Adrenal gland (tissue), 12 donors: Measurements from ENCODE around the gene RCOR3. TPM values are rescaled to one million over a fixed set of nuclear protein-coding genes. Genes with fewer than 3 reads are reported as not detected.

Experiments
- DNase-seq, 7 donors: peaks; one replicate each; pipeline ENCODE4 v3.0.0-alpha.2; 2019 to 2020
- H3K27ac ChIP-seq, 5 donors: fragments of 200-600 bp; sonication (generic) in 4 of 5; 1 replicate in 3 of 5; 2 replicates in 2 of 5; pipeline versions ENCODE4 v1.5.1 to v1.8.0; 2016 to 2020; ENCODE audit warnings: mild to moderate bottlenecking in 1 of 5
- H3K27me3 ChIP-seq: fragments of 200-600 bp; 2 replicates; pipeline ENCODE4 v1.8.0; 2021
- H3K36me3 ChIP-seq, 2 donors: fragments of 200-600 bp; replicated peaks in 1 of 2; 1 replicate in 1 of 2; 2 replicates in 1 of 2; pipeline versions ENCODE4 v1.5.1 to v1.8.0; 2018 to 2022
- H3K4me1 ChIP-seq, 2 donors: fragments of 200-600 bp; replicated peaks in 1 of 2; 1 replicate in 1 of 2; 2 replicates in 1 of 2; pipeline versions ENCODE4 v1.5.1 to v1.8.0; 2018 to 2021
- H3K4me3 ChIP-seq, 4 donors: fragments of 200-600 bp; sonication (generic) in 3 of 4; one replicate each; pipeline ENCODE4 v1.5.1; 2016 to 2018
- H3K9me3 ChIP-seq, 3 donors: fragments of 200-600 bp; sonication (generic) in 1 of 3; replicated peaks in 1 of 3; 1 replicate in 2 of 3; 2 replicates in 1 of 3; pipeline versions ENCODE4 v1.5.1 to v1.8.0; 2016 to 2021
- POLR2A ChIP-seq, 2 donors: fragments of 450-650 bp; IDR thresholded peaks; one replicate each; pipeline ENCODE4 v1.6.1; 2017; ENCODE audit warnings: antibody characterized with exemption in 2 of 2, mild to moderate bottlenecking in 2 of 2, moderate library complexity in 1 of 2
- WGBS, 4 donors: extraction: QIAGEN DNeasy Blood & Tissue Kit in 2 of 4; methylation state at CpG; one replicate each; pipeline versions ENCODE4 v1.1.5 to v1.1.7; 2013 to 2017; 5-methylcytosine and 5-hydroxymethylcytosine counted together
- intact Hi-C, 2 donors: fragments of 100-400 bp; cut with DNase I; formaldehyde crosslinking; loops; one replicate each; pipeline versions ENCODE4 v1.14.1 to v1.15.0; 2022 to 2023
- polyA plus RNA-seq, 3 donors: library from polyadenylated mRNA; stranded (reverse); fragments of 200-250 nt in 2 of 3; fragments of 350-450 nt in 1 of 3; fragmentation: Illumina TruSeq in 1 of 3; extraction: RNeasy Lipid Tissue Mini Kit (QIAGEN cat#74804) in 1 of 3; gene quantifications; one replicate each; pipeline ENCODE4 v1.2.3, GENCODE V29; 2013 to 2014
- total RNA-seq, 9 donors: library from RNA; depleted of rRNA in 4 of 9; stranded (reverse); fragments of >200 nt in 4 of 9; fragments of 120-200 nt in 1 of 9; fragmentation: NEBNext Ultra II Directional in 1 of 9; extraction: Animal tissue kit (Norgen Biotek cat#: 25700) in 1 of 9; gene quantifications; one replicate each; pipeline versions ENCODE4 v1.1.0 to v1.2.4, GENCODE V29; 2013 to 2023
- TF ChIP-seq, protein P1 (sequence below), 6 experiments: fragments of 450-650 bp in 4 of 6; fragments of 200-600 bp in 2 of 6; sonication (generic) in 1 of 6; IDR thresholded peaks; 1 replicate in 5 of 6; 2 replicates in 1 of 6; pipeline versions ENCODE4 v1.5.1 to v1.8.0; 2016 to 2021; ENCODE audit warnings: antibody characterized with exemption in 6 of 6, mild to moderate bottlenecking in 2 of 6, moderate library complexity in 1 of 6
- donor health status: healthy with polysubstance abuse.
- donor health status: Bipolar disorder and iron deficiency.
- donor health status: DM: yes; HTN: yes; CAD: no.
- donor health status: DM: no; HTN: no; CAD: no.
- donor health status: DM: no; HTN: no; CAD: no.
- donor health status: DM: yes; HTN: yes; CAD: no.

Gene RCOR3
- total and polyA plus RNA-seq, 12 donors = 19.4 to 57.2 (median 34.5) TPM

- DNase-seq = no peak
- Histone ChIP-seq H3K27me3 (no peaks in the 10 kb centered on the region), H3K9me3 (no peaks in the 10 kb centered on the region), H3K27ac (no peak overlapping the region), H3K4me1 (peaks cover 0 to 12% of the 10 kb centered on the region in 2 donors), H3K4me3 (no peak overlapping the region), H3K36me3 (no peaks in the 10 kb centered on the region)
- TF ChIP-seq, protein P1, sequence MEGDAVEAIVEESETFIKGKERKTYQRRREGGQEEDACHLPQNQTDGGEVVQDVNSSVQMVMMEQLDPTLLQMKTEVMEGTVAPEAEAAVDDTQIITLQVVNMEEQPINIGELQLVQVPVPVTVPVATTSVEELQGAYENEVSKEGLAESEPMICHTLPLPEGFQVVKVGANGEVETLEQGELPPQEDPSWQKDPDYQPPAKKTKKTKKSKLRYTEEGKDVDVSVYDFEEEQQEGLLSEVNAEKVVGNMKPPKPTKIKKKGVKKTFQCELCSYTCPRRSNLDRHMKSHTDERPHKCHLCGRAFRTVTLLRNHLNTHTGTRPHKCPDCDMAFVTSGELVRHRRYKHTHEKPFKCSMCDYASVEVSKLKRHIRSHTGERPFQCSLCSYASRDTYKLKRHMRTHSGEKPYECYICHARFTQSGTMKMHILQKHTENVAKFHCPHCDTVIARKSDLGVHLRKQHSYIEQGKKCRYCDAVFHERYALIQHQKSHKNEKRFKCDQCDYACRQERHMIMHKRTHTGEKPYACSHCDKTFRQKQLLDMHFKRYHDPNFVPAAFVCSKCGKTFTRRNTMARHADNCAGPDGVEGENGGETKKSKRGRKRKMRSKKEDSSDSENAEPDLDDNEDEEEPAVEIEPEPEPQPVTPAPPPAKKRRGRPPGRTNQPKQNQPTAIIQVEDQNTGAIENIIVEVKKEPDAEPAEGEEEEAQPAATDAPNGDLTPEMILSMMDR (IDR thresholded peaks at IDR 0.05) = no peak
- no peak for TF ChIP-seq POLR2A (IDR thresholded peaks at IDR 0.05)
- WGBS, 4 donors = 76 to 89% (median 83%) methylated on average over 2 to 3 of the region's 3 CpGs
- intact Hi-C loops = no loop called here
Measured at GRCh38 chr1:211335522-211336157, 76.5 kb downstream of the RCOR3 start.

- WGBS, 4 donors = 83 to 94% (median 89%) methylated on average over 3 of the region's 3 CpGs
- H3K9me3 ChIP-seq = no peaks in the 10 kb centered on the region
- intact Hi-C loops = no loop called here
- DNase-seq = no peak
- peaks cover 0 to 12% of the 10 kb centered on the region in 2 donors for H3K4me1 ChIP-seq
- no peak overlapping the region for H3K4me3 ChIP-seq
- no peaks in the 10 kb centered on the region for H3K36me3 ChIP-seq
- no peak overlapping the region for H3K27ac ChIP-seq
- TF ChIP-seq, protein P1 (IDR thresholded peaks at IDR 0.05) = no peak
- no peak for TF ChIP-seq POLR2A (IDR thresholded peaks at IDR 0.05)
- no peaks in the 10 kb centered on the region for H3K27me3 ChIP-seq
Measured at GRCh38 chr1:211336161-211336560, 77.0 kb downstream of the RCOR3 start.

- intact Hi-C loops = no loop called here
- no peak overlapping the region for H3K27ac ChIP-seq
- TF ChIP-seq POLR2A (IDR thresholded peaks at IDR 0.05) = no peak
- TF ChIP-seq, protein P1 (IDR thresholded peaks at IDR 0.05) = no peak
- DNase-seq = no peak
- no peak overlapping the region for H3K4me3 ChIP-seq
- WGBS, 4 donors = 96 to 97% (median 97%) methylated on average over 13 to 15 of the region's 15 CpGs
- H3K4me1 ChIP-seq = peaks cover 0 to 12% of the 10 kb centered on the region in 2 donors
- no peaks in the 10 kb centered on the region for H3K9me3 ChIP-seq
- no peaks in the 10 kb centered on the region for H3K27me3 ChIP-seq
- H3K36me3 ChIP-seq = no peaks in the 10 kb centered on the region
Measured at GRCh38 chr1:211336775-211337174, 77.6 kb downstream of the RCOR3 start.

- Histone ChIP-seq H3K4me3 (no peak overlapping the region), H3K4me1 (peaks cover 0 to 3% of the 10 kb centered on the region in 2 donors), H3K27ac (no peak overlapping the region), H3K27me3 (no peaks in the 10 kb centered on the region), H3K36me3 (no peaks in the 10 kb centered on the region), H3K9me3 (no peaks in the 10 kb centered on the region)
- intact Hi-C loops = no loop called here
- 80 to 84% (median 82%) methylated on average over 7 of the region's 7 CpGs for WGBS, 4 donors
- TF ChIP-seq POLR2A (IDR thresholded peaks at IDR 0.05) = no peak
- TF ChIP-seq, protein P1 (IDR thresholded peaks at IDR 0.05) = no peak
- DNase-seq = no peak
Measured at GRCh38 chr1:211337430-211338223, 78.5 kb downstream of the RCOR3 start.
